Measurements from ENCODE around the gene HAGH.

The HAGH gene

GRCh38 chr16:1825381-1825863 is 1.2 kb downstream of the HAGH start:
- H3K4me2 ChIP-seq (ENCODE audit: low read length): peak overlapping the region; percentile 94
- no peaks in the 10 kb centered on the region for H3K9me3 ChIP-seq (ENCODE audit: control insufficient read depth, insufficient read depth, low read length)
- no peaks in the 10 kb centered on the region for H3K36me3 ChIP-seq (ENCODE audit: control insufficient read depth, low read length)
- peak overlapping the region; percentile 91 for H3K4me3 ChIP-seq (ENCODE audit: low read length)
- H3K9me2 ChIP-seq (replicated peaks; ENCODE audit: control insufficient read depth, low read length): no peaks in the 10 kb centered on the region
- H4K20me1 ChIP-seq (ENCODE audit: control insufficient read depth, insufficient read depth, low read depth, low read length): 0 out of 2 replicates have a peak, but pooled peaks cover 3% of the 10 kb centered on the region
- peaks cover 24% of the 10 kb centered on the region for H3K4me1 ChIP-seq (ENCODE audit: control insufficient read depth, low read length)
- H3K27ac ChIP-seq (ENCODE audit: low read depth, low read length): no peak overlapping the region
- no peaks in the 10 kb centered on the region for H3K27me3 ChIP-seq (ENCODE audit: control insufficient read depth, low read length)
- TF ChIP-seq EZH2phosphoT487 (IDR thresholded peaks at IDR 0.05; ENCODE audit: borderline replicate concordance, low read length) (no peak), CTCF (IDR thresholded peaks at IDR 0.05; ENCODE audit: low read depth, low read length, poor library complexity, severe bottlenecking) (no peak)
- H3F3A ChIP-seq (ENCODE audit: control insufficient read depth, insufficient read depth): peaks cover 10% of the 10 kb centered on the region; the same call in 1 of the 2 replicates
- peaks cover 27% of the 10 kb centered on the region for H3K79me2 ChIP-seq (ENCODE audit: control insufficient read depth, low read length)

- H3F3A ChIP-seq (ENCODE audit: control insufficient read depth, insufficient read depth): peaks cover 10% of the 10 kb centered on the region; the same call in 1 of the 2 replicates
- no peaks in the 10 kb centered on the region for H3K27me3 ChIP-seq (ENCODE audit: control insufficient read depth, low read length)
- no peaks in the 10 kb centered on the region for H3K9me2 ChIP-seq (replicated peaks; ENCODE audit: control insufficient read depth, low read length)
- no peaks in the 10 kb centered on the region for H3K36me3 ChIP-seq (ENCODE audit: control insufficient read depth, low read length)
- H3K27ac ChIP-seq (ENCODE audit: low read depth, low read length): no peak overlapping the region
- H4K20me1 ChIP-seq (ENCODE audit: control insufficient read depth, insufficient read depth, low read depth, low read length): 0 out of 2 replicates have a peak, but pooled peaks cover 2% of the 10 kb centered on the region
- H3K79me2 ChIP-seq (ENCODE audit: control insufficient read depth, low read length): peaks cover 22% of the 10 kb centered on the region
- H3K4me1 ChIP-seq (ENCODE audit: control insufficient read depth, low read length): peaks cover 21% of the 10 kb centered on the region
- no peak overlapping the region for H3K4me3 ChIP-seq (ENCODE audit: low read length)
- no peaks in the 10 kb centered on the region for H3K9me3 ChIP-seq (ENCODE audit: control insufficient read depth, insufficient read depth, low read length)
- no peak overlapping the region for H3K4me2 ChIP-seq (ENCODE audit: low read length)
- TF ChIP-seq CTCF (IDR thresholded peaks at IDR 0.05; ENCODE audit: low read depth, low read length, poor library complexity, severe bottlenecking) (peak; percentile 55), EZH2phosphoT487 (IDR thresholded peaks at IDR 0.05; ENCODE audit: borderline replicate concordance, low read length) (no peak)
These were observed 2.8 kb downstream of the HAGH start for GRCh38 chr16:1823821-1824220.

GRCh38 chr16:1822801-1823200 is 3.8 kb downstream of the HAGH start:
- no peak for TF ChIP-seq EZH2phosphoT487 (IDR thresholded peaks at IDR 0.05; ENCODE audit: borderline replicate concordance, low read length)
- TF ChIP-seq CTCF (IDR thresholded peaks at IDR 0.05; ENCODE audit: low read depth, low read length, poor library complexity, severe bottlenecking): no peak
- no peaks in the 10 kb centered on the region for H3K36me3 ChIP-seq (ENCODE audit: control insufficient read depth, low read length)

More at GRCh38 chr16:1822801-1823200, 3.8 kb downstream of the HAGH start:
- no peaks in the 10 kb centered on the region for H4K20me1 ChIP-seq (ENCODE audit: control insufficient read depth, insufficient read depth, low read depth, low read length)
- no peak overlapping the region for H3K4me2 ChIP-seq (ENCODE audit: low read length)
- no peak overlapping the region for H3K4me3 ChIP-seq (ENCODE audit: low read length)
- H3K79me2 ChIP-seq (ENCODE audit: control insufficient read depth, low read length): peaks cover 12% of the 10 kb centered on the region
- peaks cover 11% of the 10 kb centered on the region for H3K4me1 ChIP-seq (ENCODE audit: control insufficient read depth, low read length)
- no peaks in the 10 kb centered on the region for H3K9me3 ChIP-seq (ENCODE audit: control insufficient read depth, insufficient read depth, low read length)
- no peaks in the 10 kb centered on the region for H3K27me3 ChIP-seq (ENCODE audit: control insufficient read depth, low read length)
- H3K27ac ChIP-seq (ENCODE audit: low read depth, low read length): no peak overlapping the region
- 0 out of 2 replicates have a peak, but pooled peaks cover 5% of the 10 kb centered on the region for H3F3A ChIP-seq (ENCODE audit: control insufficient read depth, insufficient read depth)
- H3K9me2 ChIP-seq (replicated peaks; ENCODE audit: control insufficient read depth, low read length): no peaks in the 10 kb centered on the region

Data from DOHH2 (cell line).